HG02642 (cell line): Measurements from ENCODE around the gene MBNL3.

Source experiments
- ATAC-seq: cut with Tn5 transposase; IDR thresholded peaks from one replicate; pipeline ENCODE4 v1.9.1; 2021; ENCODE audit warnings: mild to moderate bottlenecking; ENCODE audit not compliant: unreplicated experiment, poor library complexity

MBNL3 gene

GRCh38 chrX:132426695-132427281 lies 62.0 kb downstream of the MBNL3 start:
- no peak for ATAC-seq

GRCh38 chrX:132425744-132426318 lies 63.0 kb downstream of the MBNL3 start:
- ATAC-seq: no peak

- ATAC-seq: no peak
These were observed 65.5 kb downstream of the MBNL3 start for GRCh38 chrX:132423323-132423722.

GRCh38 chrX:132415012-132415411 lies 73.8 kb downstream of the MBNL3 start:
- ATAC-seq: no peak

GRCh38 chrX:132414404-132414803 lies 74.4 kb downstream of the MBNL3 start:
- no peak for ATAC-seq

- ATAC-seq: no peak
These were observed 75.4 kb downstream of the MBNL3 start for GRCh38 chrX:132413459-132413858.

GRCh38 chrX:132412208-132412607 lies 76.6 kb downstream of the MBNL3 start:
- ATAC-seq: no peak

GRCh38 chrX:132411310-132411977 lies 77.4 kb downstream of the MBNL3 start:
- ATAC-seq: no peak

GRCh38 chrX:132409780-132410556 lies 78.9 kb downstream of the MBNL3 start:
- no peak for ATAC-seq

GRCh38 chrX:132407691-132408090 lies 81.1 kb downstream of the MBNL3 start:
- no peak for ATAC-seq

- no peak for ATAC-seq
These were observed 82.7 kb downstream of the MBNL3 start for GRCh38 chrX:132406106-132406505.

- ATAC-seq: no peak
These were observed 84.6 kb downstream of the MBNL3 start for GRCh38 chrX:132404266-132404665.

GRCh38 chrX:132401935-132402334 lies 86.9 kb downstream of the MBNL3 start:
- no peak for ATAC-seq

GRCh38 chrX:132400706-132401105 lies 88.1 kb downstream of the MBNL3 start:
- no peak for ATAC-seq

- no peak for ATAC-seq
These were observed 93.2 kb downstream of the MBNL3 start for GRCh38 chrX:132395645-132396044.

GRCh38 chrX:132395026-132395425 lies 93.8 kb downstream of the MBNL3 start:
- ATAC-seq: no peak

GRCh38 chrX:132394591-132394990 lies 94.2 kb downstream of the MBNL3 start:
- ATAC-seq: no peak

- no peak for ATAC-seq
These were observed 94.8 kb downstream of the MBNL3 start for GRCh38 chrX:132393992-132394391.

- ATAC-seq: no peak
These were observed 95.4 kb downstream of the MBNL3 start for GRCh38 chrX:132393485-132393884.

GRCh38 chrX:132393085-132393484 lies 95.8 kb downstream of the MBNL3 start:
- ATAC-seq: no peak

- no peak for ATAC-seq
These were observed 98.0 kb downstream of the MBNL3 start for GRCh38 chrX:132390792-132391191.
